HG03159 (cell line): ENCODE results near the gene CTSE.
"Not testable (repeated sequence)": the region's sequence is repeated elsewhere in the genome, so short reads cannot be mapped to it uniquely, and the experiment has no call there.

ENCODE experiments used
- ATAC-seq: cut with Tn5 transposase; IDR thresholded peaks from one replicate; pipeline ENCODE4 v1.9.1; 2021; ENCODE audit warnings: mild to moderate bottlenecking, moderate library complexity; ENCODE audit not compliant: unreplicated experiment

Gene CTSE

GRCh38 chr1:206020393-206021007, 3.2 kb downstream of the CTSE start:
- no peak for ATAC-seq

- no peak for ATAC-seq
Observed at GRCh38 chr1:206015071-206015470, 8.6 kb downstream of the CTSE start.

- ATAC-seq: no peak
Observed at GRCh38 chr1:206014601-206015000, 9.1 kb downstream of the CTSE start.

- ATAC-seq: no peak
Observed at GRCh38 chr1:206013026-206013795, 10.5 kb downstream of the CTSE start.

- ATAC-seq: peak; percentile 96
Observed at GRCh38 chr1:206012086-206012859, 11.4 kb downstream of the CTSE start.

- ATAC-seq: no peak
Observed at GRCh38 chr1:206011057-206011456, 12.6 kb downstream of the CTSE start.

GRCh38 chr1:206010060-206010459, 13.6 kb downstream of the CTSE start:
- no peak for ATAC-seq

- no peak for ATAC-seq
Observed at GRCh38 chr1:206006946-206007345, 16.7 kb downstream of the CTSE start.

- ATAC-seq: no peak
Observed at GRCh38 chr1:206005778-206006180, 17.9 kb downstream of the CTSE start.

GRCh38 chr1:206005234-206005633, 18.5 kb downstream of the CTSE start:
- no peak for ATAC-seq

- ATAC-seq: no peak
Observed at GRCh38 chr1:206004826-206005225, 18.9 kb downstream of the CTSE start.

GRCh38 chr1:206003854-206004800, 19.6 kb downstream of the CTSE start:
- no peak for ATAC-seq

GRCh38 chr1:206002871-206003801, 20.6 kb downstream of the CTSE start, which contains the start of gene RAB7B:
Gene RAB7B, minus strand, starts transcription at chr1:206003395. Its CDS starts 9,260 bp downstream, at chr1:205994135.
- no peak for ATAC-seq

GRCh38 chr1:206002160-206002559, 21.5 kb downstream of the CTSE start:
- no peak for ATAC-seq

- no peak for ATAC-seq
Observed at GRCh38 chr1:206001476-206001888, 22.2 kb downstream of the CTSE start.

- no peak for ATAC-seq
Observed at GRCh38 chr1:206000641-206001339, 22.9 kb downstream of the CTSE start.

GRCh38 chr1:205998457-205999241, 25.0 kb downstream of the CTSE start:
- ATAC-seq: no peak

- not testable (repeated sequence) for ATAC-seq
Observed at GRCh38 chr1:205996641-205997040, 27.1 kb downstream of the CTSE start.
